SH-SY5Y (cell line): Measurements from ENCODE around the gene CCDC3.
A peak's percentile ranks its signal among the peaks of the same experiment; 100 is the strongest.

Experiments
- GATA2 ChIP-seq: IDR thresholded peaks from 2 replicates; pipeline ENCODE4 v1.6.1; 2011; ENCODE audit warnings: mild to moderate bottlenecking, low read depth, low read length
- GATA3 ChIP-seq: IDR thresholded peaks from 2 replicates; pipeline ENCODE4 v1.6.1; 2011; ENCODE audit warnings: low read depth, mild to moderate bottlenecking, low read length, moderate library complexity

CCDC3 gene

DNA sequence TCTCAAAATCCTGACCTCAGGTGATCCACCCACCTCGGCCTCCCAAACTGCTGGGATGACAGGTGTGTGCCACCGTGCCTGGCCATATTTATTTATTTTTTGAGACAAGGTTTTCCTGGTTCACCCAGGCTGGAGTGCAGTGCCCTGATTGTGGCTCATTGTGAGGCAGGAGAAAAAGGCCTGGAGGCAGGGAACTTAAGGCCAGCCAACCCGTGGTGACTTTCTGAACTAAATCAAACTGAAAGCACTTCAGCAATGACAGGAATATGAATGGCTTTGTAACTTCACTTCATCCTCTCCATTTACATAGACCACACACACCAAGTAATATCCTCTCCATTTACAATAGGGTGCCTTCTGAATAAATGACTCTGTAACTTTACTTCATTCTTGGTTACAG lies 124.4 kb downstream of the CCDC3 start:
- TF ChIP-seq GATA2 (no peak), GATA3 (no peak)

DNA sequence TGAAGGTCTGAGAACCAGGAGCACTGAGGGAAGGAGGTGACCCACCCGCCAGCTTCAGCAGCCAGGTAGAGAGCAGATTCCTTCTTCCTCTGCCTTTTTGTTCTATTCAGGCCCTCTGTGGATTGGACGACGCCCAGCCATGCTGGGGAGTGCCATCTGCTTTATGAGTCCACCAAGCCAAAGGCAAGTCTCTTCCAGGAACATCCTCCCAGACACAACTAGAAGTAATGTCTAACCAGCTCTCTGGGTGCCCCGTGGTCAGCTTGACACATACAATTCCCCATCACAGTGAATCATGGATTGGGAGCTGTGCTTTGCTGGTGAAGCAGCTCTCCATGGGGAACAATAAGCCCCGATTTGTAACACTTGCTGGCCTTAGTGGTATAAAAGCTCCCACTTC lies 125.2 kb downstream of the CCDC3 start:
- TF ChIP-seq GATA3: no peak
- no peak for TF ChIP-seq GATA2

DNA sequence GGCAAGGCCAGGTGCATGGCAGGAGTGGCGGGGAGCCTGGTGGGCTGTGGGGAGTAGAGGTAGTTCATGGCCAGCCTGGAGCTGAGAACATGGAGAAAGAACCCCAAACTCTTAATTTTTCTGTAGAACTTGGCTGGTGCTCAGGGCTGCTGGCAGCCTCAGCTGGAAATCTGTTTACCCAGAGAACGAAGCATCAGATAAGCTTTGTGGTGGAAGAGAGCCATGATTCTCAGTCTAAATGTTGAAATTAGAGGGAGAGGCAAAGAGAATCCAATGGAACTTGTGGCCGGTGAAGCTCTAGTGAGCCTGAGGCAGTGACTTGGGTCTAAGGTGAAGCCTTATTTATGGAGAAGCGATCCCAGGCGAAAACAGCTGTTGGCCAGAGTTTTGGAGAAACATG lies 126.4 kb downstream of the CCDC3 start:
- TF ChIP-seq GATA3: no peak
- TF ChIP-seq GATA2: peak; percentile 68

DNA sequence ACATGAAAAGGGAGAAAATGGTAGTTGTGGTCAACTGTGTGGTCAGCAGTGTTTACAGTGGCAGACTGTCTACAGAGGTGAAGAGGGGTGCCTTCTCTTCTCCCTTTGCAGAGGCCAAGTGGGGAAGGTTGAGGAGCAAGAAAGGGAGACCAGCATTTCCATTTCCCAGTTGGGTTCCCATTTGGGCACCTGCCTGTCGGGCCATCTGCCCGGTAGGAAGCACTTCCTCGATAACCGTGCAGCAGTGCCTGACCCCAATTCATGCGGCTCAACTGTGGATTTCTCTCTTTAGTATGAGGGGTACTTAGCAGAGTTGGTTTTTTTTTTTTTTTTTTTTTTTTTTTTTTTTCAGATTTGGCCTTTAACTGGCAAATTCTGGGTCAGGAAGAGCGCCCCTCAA lies 127.0 kb downstream of the CCDC3 start:
- TF ChIP-seq GATA2 (no peak), GATA3 (no peak)

DNA sequence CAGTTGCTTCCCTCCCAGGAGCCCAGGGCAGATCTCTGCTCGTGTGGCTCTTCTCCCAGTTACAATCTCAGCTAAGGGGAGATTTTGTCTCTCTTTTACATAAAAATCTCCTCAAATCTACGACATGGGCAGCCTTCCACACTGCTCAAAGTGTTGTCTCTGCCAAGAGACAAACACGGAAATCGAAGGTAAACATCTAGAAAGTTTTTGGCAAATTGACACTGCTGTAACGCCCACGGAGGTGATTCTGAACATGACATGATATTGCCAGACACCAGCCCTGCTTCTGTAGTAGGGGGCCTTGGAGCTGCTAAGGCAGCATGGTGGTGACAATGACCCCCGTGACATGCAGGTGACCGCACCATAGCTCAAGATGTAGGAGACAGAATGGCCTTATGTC lies 128.3 kb downstream of the CCDC3 start:
- TF ChIP-seq GATA2 (no peak), GATA3 (no peak)

DNA sequence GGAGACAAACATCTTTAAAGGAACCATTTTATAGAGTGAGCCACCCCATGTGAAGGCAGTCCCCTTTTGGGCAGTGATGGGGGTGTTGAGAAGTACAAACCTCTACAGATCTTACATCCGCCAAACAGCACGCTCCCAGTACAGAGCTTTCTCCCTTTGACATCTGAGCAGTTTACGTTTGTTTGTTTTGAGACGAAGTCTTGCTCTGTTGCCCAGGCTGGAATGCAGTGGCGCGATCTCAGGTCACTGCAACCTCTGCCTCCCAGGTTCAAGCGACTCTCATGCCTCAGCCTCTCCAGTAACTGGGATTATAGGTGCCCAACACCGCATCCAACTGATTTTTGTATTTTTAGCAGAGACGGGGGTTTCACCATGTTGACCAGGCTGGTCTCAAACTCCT lies 128.9 kb downstream of the CCDC3 start:
- TF ChIP-seq GATA2 (no peak), GATA3 (no peak)

DNA sequence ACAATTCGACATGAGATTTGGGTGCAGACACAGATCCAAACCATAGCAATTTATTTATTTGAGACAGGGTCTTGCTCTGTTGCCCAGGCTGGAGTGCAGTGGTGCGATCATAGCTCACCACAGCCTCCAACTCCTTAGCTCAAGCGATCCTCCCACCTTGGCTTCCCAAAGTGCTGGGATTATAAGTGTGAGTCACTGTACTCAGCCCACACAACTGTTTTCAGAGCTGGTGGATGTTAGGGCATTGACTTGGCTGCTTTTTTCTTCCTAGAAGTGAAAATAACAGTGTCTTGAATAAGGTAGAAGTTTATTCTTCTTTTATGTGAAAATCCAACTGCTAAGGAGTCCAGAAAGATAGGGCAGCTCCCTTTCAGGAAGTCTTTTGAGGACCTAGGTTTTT lies 132.1 kb downstream of the CCDC3 start:
- TF ChIP-seq GATA3: no peak
- no peak for TF ChIP-seq GATA2

DNA sequence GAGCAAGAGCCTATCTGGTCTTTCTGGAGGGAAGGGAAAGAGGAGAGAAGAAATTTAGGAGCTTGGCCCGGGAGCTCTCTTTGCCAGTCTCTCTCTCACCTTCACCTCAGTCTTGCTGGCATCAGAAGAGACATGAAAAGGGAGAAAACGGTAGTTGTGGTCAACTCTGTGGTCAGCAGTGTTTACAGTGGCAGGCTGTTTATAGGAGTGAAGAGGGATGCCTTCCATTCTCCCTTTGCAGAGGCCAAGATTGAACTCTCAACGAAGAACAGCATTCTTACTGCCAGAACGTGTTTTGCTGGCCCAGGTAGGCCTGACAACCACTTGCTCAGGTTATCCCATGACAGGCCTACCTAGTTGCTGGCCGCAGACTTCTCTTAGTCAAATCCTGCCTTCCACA lies 133.3 kb downstream of the CCDC3 start:
- TF ChIP-seq GATA3: no peak
- TF ChIP-seq GATA2: no peak

DNA sequence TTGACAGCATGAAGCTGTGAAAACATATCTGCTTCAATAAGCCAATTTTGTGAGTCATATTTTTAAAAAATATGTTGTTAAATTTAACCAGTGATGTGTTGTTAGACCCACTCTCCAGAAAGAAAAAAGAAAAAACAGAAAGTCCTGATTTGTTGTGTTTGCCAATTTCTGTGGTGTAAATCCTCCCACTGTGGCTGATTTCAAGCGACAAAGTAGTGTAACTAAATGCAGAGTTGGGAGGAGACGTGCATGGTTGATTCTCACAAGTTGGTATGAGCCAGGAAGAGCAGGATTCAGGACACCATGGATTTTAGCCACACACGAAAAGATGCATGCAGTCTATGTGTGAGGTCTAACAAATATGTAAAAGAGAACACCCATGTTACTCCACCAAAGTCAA lies 139.1 kb downstream of the CCDC3 start:
- TF ChIP-seq GATA3: no peak
- TF ChIP-seq GATA2: no peak

DNA sequence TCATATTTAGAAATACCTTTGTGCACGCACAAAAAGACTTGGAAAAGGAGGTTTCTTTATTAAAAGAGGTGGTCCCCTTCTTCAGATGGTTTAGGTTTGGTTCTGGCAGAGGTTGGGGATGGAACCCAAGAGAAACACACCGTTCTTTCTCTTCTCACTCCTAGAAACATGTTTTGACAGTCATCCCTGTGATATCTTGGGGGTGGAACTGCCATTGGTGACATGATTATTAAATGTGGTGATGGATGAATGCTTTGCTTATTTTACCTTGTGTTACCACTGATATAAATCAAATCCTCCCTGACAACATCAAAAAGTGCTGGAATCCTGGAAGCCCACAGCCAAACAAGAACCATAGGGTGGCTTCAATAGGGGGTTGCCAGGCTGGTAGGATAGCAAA lies 146.5 kb downstream of the CCDC3 start:
- TF ChIP-seq GATA3 (no peak), GATA2 (no peak)

DNA sequence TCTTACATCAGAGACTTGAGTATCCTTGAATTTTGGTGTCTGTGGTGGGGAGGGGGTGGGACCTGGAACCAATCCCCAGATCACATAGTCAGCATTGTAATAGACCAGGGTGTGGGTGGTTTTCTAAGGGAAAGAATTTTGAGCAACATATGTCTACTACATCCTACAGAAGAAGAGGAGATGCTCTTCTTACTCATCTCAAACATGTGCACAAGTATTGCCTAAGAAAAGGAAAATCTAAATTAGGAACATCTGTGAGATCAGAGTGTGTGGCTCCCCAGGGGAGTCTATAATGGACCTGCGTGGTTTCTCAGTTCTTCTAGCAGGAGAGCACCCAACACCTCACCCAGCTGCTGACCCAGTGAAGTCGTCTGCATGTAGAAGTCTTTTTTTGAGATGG lies 148.8 kb downstream of the CCDC3 start:
- TF ChIP-seq GATA2: no peak
- TF ChIP-seq GATA3: no peak

DNA sequence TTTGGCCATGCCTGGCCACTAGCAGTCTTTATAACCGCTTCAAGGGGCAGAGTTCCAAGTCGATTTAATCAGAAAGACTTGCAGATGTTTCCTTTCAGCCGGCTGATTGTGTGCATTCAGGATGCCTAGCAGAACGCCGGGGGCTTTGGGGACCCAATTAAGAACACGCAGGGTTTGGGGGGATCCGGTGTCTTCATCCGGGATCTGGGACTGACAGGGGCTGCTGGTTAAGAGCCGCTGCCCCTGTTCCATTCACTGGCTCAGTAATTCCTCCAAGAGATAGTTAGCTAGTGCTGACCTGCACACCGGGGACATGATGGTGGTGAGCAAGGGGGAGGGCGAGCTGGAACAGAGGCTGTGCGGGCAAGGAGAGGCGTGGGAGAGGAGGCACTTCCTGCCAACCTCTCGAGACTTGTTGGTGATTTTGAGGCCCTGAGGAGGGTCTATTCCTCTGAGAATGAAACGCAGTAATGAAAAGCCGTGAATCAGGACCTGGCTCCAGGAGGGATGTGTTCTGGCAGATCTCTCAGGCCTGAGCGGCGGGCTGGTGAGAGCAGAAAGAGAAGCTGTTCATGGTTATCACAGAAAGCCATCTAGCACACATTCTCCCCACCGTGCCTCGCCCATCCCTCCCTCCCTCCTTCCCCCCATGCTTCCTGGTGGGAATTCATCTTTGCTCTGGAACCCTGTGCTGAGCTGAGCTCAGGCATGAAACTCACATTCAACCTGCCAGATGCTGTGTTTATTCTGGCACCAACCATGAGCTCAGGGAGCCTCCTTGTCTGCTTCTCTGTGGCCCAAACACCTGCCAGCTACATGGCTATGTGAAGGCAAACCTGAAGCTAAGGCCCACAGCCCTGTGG lies 152.0 kb downstream of the CCDC3 start:
- TF ChIP-seq GATA3: no peak; the same call in 1 of the 2 replicates
- peak; percentile 83 for TF ChIP-seq GATA2

DNA sequence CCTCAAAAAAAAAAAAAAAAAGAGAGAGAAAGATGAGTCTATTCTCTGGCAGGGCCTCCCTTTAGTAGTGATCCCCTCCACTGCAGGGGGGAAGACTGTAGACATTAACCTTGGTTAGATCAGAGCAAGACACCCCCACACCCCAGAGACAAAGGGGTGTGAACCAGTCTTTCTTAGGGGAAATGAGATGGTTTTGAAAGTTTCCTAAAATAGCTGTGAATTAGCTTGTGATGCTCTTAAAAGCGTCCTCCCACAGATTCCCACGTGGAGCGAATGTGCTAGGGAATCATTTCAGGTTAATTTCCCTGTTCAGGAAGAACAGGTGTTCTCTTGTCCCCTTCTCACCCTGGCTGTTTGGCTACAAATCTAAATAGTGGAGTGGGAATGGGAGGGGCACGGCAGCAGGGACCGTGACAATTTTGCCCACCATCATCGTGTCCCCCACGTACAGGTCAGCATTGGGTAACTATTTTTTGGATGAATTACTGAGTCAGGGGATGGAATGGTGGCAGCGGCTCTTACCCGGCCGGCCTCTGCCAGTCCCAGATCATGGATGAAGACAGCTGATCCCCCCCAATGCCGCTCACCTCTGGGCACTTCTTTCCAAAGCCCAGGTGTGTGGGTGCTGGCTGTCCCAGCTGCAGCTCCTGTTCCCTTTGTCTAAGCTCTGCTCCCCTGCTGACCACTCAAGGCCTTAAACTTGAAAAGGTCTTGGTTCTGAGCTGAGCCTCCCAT lies 152.9 kb downstream of the CCDC3 start:
- TF ChIP-seq GATA3 (no peak), GATA2 (no peak)

DNA sequence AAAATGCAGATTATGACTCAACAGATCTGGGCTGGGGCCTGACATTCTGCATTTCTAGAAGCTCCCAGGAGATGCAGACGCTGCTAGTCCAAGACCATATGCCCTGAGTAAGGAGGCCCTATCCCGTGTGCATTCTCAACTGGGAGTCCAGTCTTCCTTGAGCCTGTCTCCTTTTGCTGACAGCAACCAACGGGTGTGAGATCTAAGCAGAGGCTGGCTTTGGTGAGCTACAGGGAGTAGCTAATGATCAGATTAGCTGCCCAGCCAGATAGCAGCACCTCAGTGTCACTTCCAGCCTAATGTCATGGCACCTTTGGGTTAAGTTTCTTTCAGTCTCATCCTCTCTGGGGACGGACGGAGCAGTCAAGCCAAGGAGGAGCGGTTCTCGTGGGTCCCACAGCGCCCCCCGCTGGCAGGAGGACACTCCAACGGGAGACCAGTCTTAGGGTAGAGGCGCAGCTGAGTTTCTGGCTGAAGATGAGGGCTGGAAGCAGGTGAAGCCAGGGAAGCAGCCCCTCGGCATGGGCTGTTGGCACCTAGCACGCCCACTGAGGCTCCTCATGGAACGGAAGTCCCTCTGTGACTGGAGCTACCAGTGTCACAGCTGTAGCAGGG lies 154.0 kb downstream of the CCDC3 start:
- TF ChIP-seq GATA2 (no peak), GATA3 (no peak)

DNA sequence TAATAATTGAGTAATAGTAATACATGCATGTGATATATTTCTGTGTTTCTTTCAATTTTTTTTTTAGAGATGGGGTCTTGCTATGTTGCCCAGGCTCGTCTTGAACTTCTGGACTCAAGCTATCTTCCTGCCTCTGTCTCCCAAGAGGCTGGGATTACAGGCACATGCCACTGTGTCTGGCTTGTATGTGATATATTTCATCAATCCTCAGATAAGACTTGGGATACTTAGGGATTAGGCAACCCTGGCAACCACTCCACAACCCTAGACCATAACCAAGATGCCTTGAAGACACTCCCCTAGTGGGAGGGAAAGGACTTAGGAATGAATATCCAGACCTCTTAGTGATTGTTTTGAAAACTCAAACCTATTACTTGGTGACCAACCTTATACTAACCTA lies 154.8 kb downstream of the CCDC3 start:
- TF ChIP-seq GATA2 (no peak), GATA3 (no peak)
